GM20431 (cell line): ENCODE data around the gene LRBA.
"Not testable (repeated sequence)": the region's sequence is repeated elsewhere in the genome, so short reads cannot be mapped to it uniquely, and the experiment has no call there.

Experiments used
- in situ Hi-C: fragments of 300-500 bp; cut with MseI, MboI; formaldehyde crosslinking; loops from one replicate; pipeline ENCODE4 v1.15.0; 2020; ENCODE audit warnings: low sequenced_read_pairs; ENCODE audit not compliant: unreplicated experiment

The LRBA gene

GRCh38 chr4:150978738-150979575, 36.1 kb downstream of the LRBA start:
- in situ Hi-C loops = no loop called here

GRCh38 chr4:150976478-150977118, 38.5 kb downstream of the LRBA start:
- in situ Hi-C loops = no loop called here

- in situ Hi-C loops = no loop called here
Measured at GRCh38 chr4:150974750-150975149, 40.3 kb downstream of the LRBA start.

- in situ Hi-C loops = no loop called here
Measured at GRCh38 chr4:150974252-150974640, 40.8 kb downstream of the LRBA start.

- in situ Hi-C loops = no loop called here
Measured at GRCh38 chr4:150973626-150974251, 41.3 kb downstream of the LRBA start.

- in situ Hi-C loops = no loop called here
Measured at GRCh38 chr4:150972592-150972991, 42.5 kb downstream of the LRBA start.

GRCh38 chr4:150971901-150972300, 43.2 kb downstream of the LRBA start:
- in situ Hi-C loops = no loop called here

- in situ Hi-C loops = no loop called here
Measured at GRCh38 chr4:150970685-150971151, 44.4 kb downstream of the LRBA start.

- in situ Hi-C loops = no loop called here
Measured at GRCh38 chr4:150964754-150965153, 50.3 kb downstream of the LRBA start.

- in situ Hi-C loops = not testable (repeated sequence)
Measured at GRCh38 chr4:150963602-150964345, 51.3 kb downstream of the LRBA start.

GRCh38 chr4:150962245-150962644, 52.8 kb downstream of the LRBA start:
- in situ Hi-C loops = no loop called here

GRCh38 chr4:150961566-150961965, 53.5 kb downstream of the LRBA start:
- in situ Hi-C loops = no loop called here

GRCh38 chr4:150960818-150961217, 54.3 kb downstream of the LRBA start:
- in situ Hi-C loops = no loop called here

- in situ Hi-C loops = no loop called here
Measured at GRCh38 chr4:150960079-150960478, 55.0 kb downstream of the LRBA start.

GRCh38 chr4:150957981-150958380, 57.1 kb downstream of the LRBA start:
- in situ Hi-C loops = not testable (repeated sequence)

GRCh38 chr4:150957095-150957494, 58.0 kb downstream of the LRBA start:
- in situ Hi-C loops = not testable (repeated sequence)

GRCh38 chr4:150953916-150954315, 61.2 kb downstream of the LRBA start:
- in situ Hi-C loops = not testable (repeated sequence)

- in situ Hi-C loops = no loop called here
Measured at GRCh38 chr4:150952167-150952845, 62.8 kb downstream of the LRBA start.

- in situ Hi-C loops = no loop called here
Measured at GRCh38 chr4:150950657-150951288, 64.3 kb downstream of the LRBA start.
